DND-41 (cell line): Measurements from ENCODE around the gene EOLA2.

Source experiments
- ATAC-seq: fragments of 200-7000 bp; cut with Tn5 transposase; 3 replicates; pipeline ENCODE4 v1.9.1; 2021; ENCODE audit warnings: low read depth; ENCODE audit not compliant: insufficient read depth
- DNase-seq: peaks from one replicate; pipeline ENCODE4 v3.0.0-alpha.2; 2020
- H2AFZ ChIP-seq: 2 replicates; pipeline ENCODE4 v1.6.0; 2012; ENCODE audit warnings: low read depth, low read length
- H3K27ac ChIP-seq: 2 replicates; pipeline ENCODE4 v1.5.1; 2012; ENCODE audit warnings: low read length, inconsistent platforms
- H3K27me3 ChIP-seq: fragments of 200-600 bp; sonication (generic); 2 replicates; pipeline ENCODE4 v1.6.0; 2012; ENCODE audit warnings: low read length, mild to moderate bottlenecking, inconsistent platforms; ENCODE audit not compliant: insufficient read depth, poor library complexity
- H3K36me3 ChIP-seq: 2 replicates; pipeline ENCODE4 v1.5.1; 2012; ENCODE audit warnings: low read length, inconsistent platforms; ENCODE audit not compliant: insufficient read depth
- H3K4me1 ChIP-seq: 2 replicates; pipeline ENCODE4 v1.5.1; 2012; ENCODE audit warnings: mild to moderate bottlenecking, low read length; ENCODE audit not compliant: insufficient read depth
- H3K4me2 ChIP-seq: 2 replicates; pipeline ENCODE4 v1.6.0; 2012; ENCODE audit warnings: mild to moderate bottlenecking, moderate library complexity, low read length, inconsistent platforms; ENCODE audit not compliant: insufficient read depth
- H3K4me3 ChIP-seq, 2 experiments: fragments of 200-600 bp in 1 of 2; shearing (Covaris generic) in 1 of 2; 2 replicates each; pipeline ENCODE4 v1.5.1; 2012 to 2016; ENCODE audit warnings: inconsistent platforms in 2 of 2, low read length in 2 of 2, mild to moderate bottlenecking in 2 of 2, low read depth in 1 of 2, moderate library complexity in 1 of 2
- H3K79me2 ChIP-seq: 2 replicates; pipeline ENCODE4 v1.6.0; 2012; ENCODE audit warnings: low read length, inconsistent platforms; ENCODE audit not compliant: insufficient read depth
- H3K9ac ChIP-seq: 2 replicates; pipeline ENCODE4 v1.6.0; 2012; ENCODE audit warnings: low read depth, mild to moderate bottlenecking, inconsistent platforms, low read length, moderate library complexity
- H3K9me3 ChIP-seq: 2 replicates; pipeline ENCODE4 v1.5.1; 2012; ENCODE audit warnings: low read length, moderate library complexity, mild to moderate bottlenecking, inconsistent platforms; ENCODE audit not compliant: insufficient read depth, severe bottlenecking
- H4K20me1 ChIP-seq: 2 replicates; pipeline ENCODE4 v1.6.0; 2012; ENCODE audit warnings: low read length; ENCODE audit not compliant: insufficient read depth
- CTCF ChIP-seq: IDR thresholded peaks from 2 replicates; pipeline ENCODE4 v1.5.1; 2012; ENCODE audit warnings: borderline replicate concordance, low read length, moderate library complexity, mild to moderate bottlenecking; ENCODE audit not compliant: poor library complexity, severe bottlenecking; ENCODE audit errors: extremely low read depth
- EZH2 ChIP-seq: IDR thresholded peaks from 3 replicates; pipeline ENCODE4 v1.6.1; 2012; ENCODE audit warnings: borderline replicate concordance, low read depth, mild to moderate bottlenecking, moderate library complexity, low read length, inconsistent platforms; ENCODE audit not compliant: severe bottlenecking

EOLA2 gene

GRCh38 chrX:149962010-149962409 is 23.7 kb upstream of the EOLA2 start:
- no peaks in the 10 kb centered on the region for H3K9me3 ChIP-seq
- H3K4me2 ChIP-seq: no peak overlapping the region
- no peaks in the 10 kb centered on the region for H3K79me2 ChIP-seq
- ATAC-seq (no peak), DNase-seq (no peak)
- no peak overlapping the region for H3K4me3 ChIP-seq
- TF ChIP-seq EZH2: no peak
- no peak for TF ChIP-seq CTCF
- no peak overlapping the region for H2AFZ ChIP-seq
- no peaks in the 10 kb centered on the region for H4K20me1 ChIP-seq
- no peaks in the 10 kb centered on the region for H3K36me3 ChIP-seq
- no peaks in the 10 kb centered on the region for H3K4me1 ChIP-seq
- H3K9ac ChIP-seq: no peak overlapping the region
- H3K27me3 ChIP-seq: no peaks in the 10 kb centered on the region
- H3K27ac ChIP-seq: no peak overlapping the region

- Histone ChIP-seq H3K27me3 (no peaks in the 10 kb centered on the region), H3K9ac (no peak overlapping the region), H3K4me3 (no peak overlapping the region), H3K27ac (no peak overlapping the region), H3K4me2 (no peak overlapping the region), H3K4me1 (no peaks in the 10 kb centered on the region), H4K20me1 (no peaks in the 10 kb centered on the region), H3K36me3 (no peaks in the 10 kb centered on the region), H2AFZ (no peak overlapping the region), H3K9me3 (no peaks in the 10 kb centered on the region), H3K79me2 (no peaks in the 10 kb centered on the region)
- DNase-seq (no peak), ATAC-seq (no peak)
- TF ChIP-seq EZH2: no peak
- no peak for TF ChIP-seq CTCF
Measured at GRCh38 chrX:149961572-149961971, 23.3 kb upstream of the EOLA2 start.

- H2AFZ ChIP-seq: no peak overlapping the region
- H3K4me3 ChIP-seq: no peak overlapping the region
- H3K4me2 ChIP-seq: no peak overlapping the region
- no peaks in the 10 kb centered on the region for H3K79me2 ChIP-seq
- no peaks in the 10 kb centered on the region for H3K4me1 ChIP-seq
- H3K9ac ChIP-seq: no peak overlapping the region
- no peaks in the 10 kb centered on the region for H4K20me1 ChIP-seq
- no peaks in the 10 kb centered on the region for H3K27me3 ChIP-seq
- no peaks in the 10 kb centered on the region for H3K9me3 ChIP-seq
- TF ChIP-seq EZH2 (no peak), CTCF (peak; percentile 62)
- peak; percentile 68 for ATAC-seq
- DNase-seq: peak; percentile 19
- H3K36me3 ChIP-seq: no peaks in the 10 kb centered on the region
- no peak overlapping the region for H3K27ac ChIP-seq
Measured at GRCh38 chrX:149950681-149951080, 12.4 kb upstream of the EOLA2 start.
